HEK293 (cell line): ENCODE results near the gene NYAP2.

Experiments
- CTCF ChIA-PET: fragments of 350-600 bp; formaldehyde crosslinking; extraction: SDS; loops from one replicate; lab custom pipeline; 2021; ENCODE audit warnings: antibody characterized with exemption; lab: Yijun Ruan, JAX
- POLR2A ChIA-PET: fragments of 300-600 bp; formaldehyde crosslinking; extraction: SDS; loops from one replicate; lab custom pipeline; 2020; ENCODE audit warnings: antibody characterized with exemption, inconsistent platforms; lab: Yijun Ruan, JAX
- H3K27ac ChIP-seq: fragments of 200-500 bp; sonication (Bioruptor generic); 2 replicates; pipeline ENCODE4 v1.5.1; 2014; ENCODE audit warnings: low read depth, low read length, control low read depth, inconsistent platforms; ENCODE audit errors: extremely low read depth
- H3K36me3 ChIP-seq, 2 experiments: fragments of 200-500 bp in 1 of 2; sonication (Bioruptor generic) in 1 of 2; 1 replicate in 1 of 2; 2 replicates in 1 of 2; pipeline ENCODE4 v1.5.1; 2014 to 2017; ENCODE audit warnings: inconsistent platforms in 2 of 2, low read length in 2 of 2; ENCODE audit not compliant: control insufficient read depth in 2 of 2, insufficient read depth in 1 of 2
- H3K4me1 ChIP-seq: fragments of 200-500 bp; sonication (Bioruptor generic); 2 replicates; pipeline ENCODE4 v1.5.1; 2014; ENCODE audit warnings: mild to moderate bottlenecking, low read length, inconsistent platforms; ENCODE audit not compliant: control insufficient read depth, insufficient read depth
- H3K4me3 ChIP-seq: 2 replicates; pipeline ENCODE4 v1.5.1; 2011; ENCODE audit warnings: low read depth, mild to moderate bottlenecking, control low read depth, low read length, moderate library complexity
- H3K9me3 ChIP-seq: fragments of 200-500 bp; sonication (Bioruptor generic); 2 replicates; pipeline ENCODE4 v1.5.1; 2014; ENCODE audit warnings: low read depth, low read length, inconsistent platforms; ENCODE audit not compliant: control insufficient read depth, insufficient read depth
- BCL11A ChIP-seq: fragments of 450-650 bp; formaldehyde crosslinking; IDR thresholded peaks from 2 replicates; pipeline ENCODE4 v1.5.1; 2016; ENCODE audit warnings: low read depth, missing biosample characterization, missing genetic modification characterization
- GLI2 ChIP-seq: fragments of 450-650 bp; formaldehyde crosslinking; IDR thresholded peaks from 2 replicates; pipeline ENCODE4; 2017; ENCODE audit warnings: missing biosample characterization, missing genetic modification characterization, low read depth, borderline replicate concordance
- KLF1 ChIP-seq: fragments of 450-650 bp; formaldehyde crosslinking; IDR thresholded peaks from 2 replicates; pipeline ENCODE4 v1.5.1; 2016; ENCODE audit warnings: missing biosample characterization, missing genetic modification characterization
- PRDM1 ChIP-seq: fragments of 450-650 bp; formaldehyde crosslinking; IDR thresholded peaks from 2 replicates; pipeline ENCODE4; 2016; ENCODE audit warnings: missing biosample characterization, missing genetic modification characterization
- RBAK ChIP-seq: fragments of 450-650 bp; formaldehyde crosslinking; IDR thresholded peaks from 2 replicates; pipeline ENCODE4 v1.5.1; 2016; ENCODE audit warnings: missing biosample characterization, missing genetic modification characterization
- ZBTB17 ChIP-seq: fragments of 450-650 bp; formaldehyde crosslinking; IDR thresholded peaks from 2 replicates; pipeline ENCODE4 v1.5.1; 2016; ENCODE audit warnings: missing biosample characterization, missing genetic modification characterization
- ZBTB20 ChIP-seq: fragments of 450-650 bp; formaldehyde crosslinking; IDR thresholded peaks from 2 replicates; pipeline ENCODE4 v1.5.1; 2016; ENCODE audit warnings: missing biosample characterization, missing genetic modification characterization
- ZFHX2 ChIP-seq: fragments of 450-650 bp; formaldehyde crosslinking; conservative IDR thresholded peaks from 2 replicates; pipeline ENCODE4 v1.5.1; 2016; ENCODE audit warnings: missing biosample characterization, missing genetic modification characterization
- ZNF155 ChIP-seq: fragments of 450-650 bp; formaldehyde crosslinking; IDR thresholded peaks from 2 replicates; pipeline ENCODE4 v1.5.1; 2016; ENCODE audit warnings: missing biosample characterization, missing genetic modification characterization
- ZNF184 ChIP-seq: fragments of 450-650 bp; IDR thresholded peaks from 2 replicates; pipeline ENCODE4 v1.5.1; 2018; ENCODE audit warnings: missing biosample characterization, mild to moderate bottlenecking, missing genetic modification characterization
- ZNF544 ChIP-seq: fragments of 450-650 bp; formaldehyde crosslinking; IDR thresholded peaks from 2 replicates; pipeline ENCODE4 v1.5.0; 2017; ENCODE audit warnings: missing biosample characterization, missing genetic modification characterization
- ZNF549 ChIP-seq: fragments of 450-650 bp; IDR thresholded peaks from 2 replicates; pipeline ENCODE4 v1.5.1; 2018; ENCODE audit warnings: missing biosample characterization, missing genetic modification characterization, mild to moderate bottlenecking, inconsistent platforms, moderate library complexity
- ZNF555 ChIP-seq: fragments of 450-650 bp; formaldehyde crosslinking; conservative IDR thresholded peaks from 2 replicates; pipeline ENCODE4 v1.5.1; 2017; ENCODE audit warnings: missing biosample characterization, mild to moderate bottlenecking, missing genetic modification characterization, inconsistent platforms
- ZNF621 ChIP-seq: fragments of 450-650 bp; formaldehyde crosslinking; IDR thresholded peaks from 2 replicates; pipeline ENCODE4 v1.5.1; 2017; ENCODE audit warnings: missing biosample characterization, missing genetic modification characterization
- ZNF660 ChIP-seq: fragments of 450-650 bp; IDR thresholded peaks from 2 replicates; pipeline ENCODE4 v1.5.1; 2018; ENCODE audit warnings: missing biosample characterization, mild to moderate bottlenecking, missing genetic modification characterization
- ZNF843 ChIP-seq: fragments of 450-650 bp; formaldehyde crosslinking; IDR thresholded peaks from 2 replicates; pipeline ENCODE4 v1.5.1; 2016; ENCODE audit warnings: missing biosample characterization, missing genetic modification characterization
- TF ChIP-seq, protein P1 (sequence below): fragments of 450-650 bp; formaldehyde crosslinking; IDR thresholded peaks from 2 replicates; pipeline ENCODE4 v1.5.1; 2016; ENCODE audit warnings: missing biosample characterization, missing genetic modification characterization
- TF ChIP-seq, protein P2 (sequence below): fragments of 450-650 bp; formaldehyde crosslinking; IDR thresholded peaks from 2 replicates; pipeline ENCODE4 v1.5.1; 2016; ENCODE audit warnings: missing biosample characterization, missing genetic modification characterization, borderline replicate concordance
- TF ChIP-seq, protein P3 (sequence below): sonication (generic); formaldehyde crosslinking; IDR thresholded peaks from 2 replicates; pipeline ENCODE4 v1.8.1; 2022; ENCODE audit warnings: mild to moderate bottlenecking, moderate library complexity, missing genetic modification reagents

Gene NYAP2

DNA sequence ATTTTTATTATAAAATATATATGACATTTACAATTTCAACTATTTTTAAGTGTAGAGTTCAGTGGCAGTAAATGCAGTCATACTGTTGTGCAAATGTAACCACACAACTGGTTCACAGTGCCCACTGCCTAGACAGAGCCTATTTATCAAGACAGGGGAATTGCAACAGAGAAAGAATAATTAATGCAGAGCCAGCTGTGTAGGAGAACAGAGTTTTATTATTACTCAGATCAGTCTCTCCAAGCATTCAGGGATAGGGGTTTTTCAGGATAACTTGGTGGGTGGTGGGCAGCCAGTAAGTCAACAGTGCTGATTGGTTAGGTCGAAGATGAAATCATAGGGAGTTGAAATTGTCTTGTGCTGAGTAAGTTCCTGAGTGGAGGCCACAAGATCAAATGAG lies 200.3 kb downstream of the NYAP2 start (continued):
- TF ChIP-seq, protein P1, sequence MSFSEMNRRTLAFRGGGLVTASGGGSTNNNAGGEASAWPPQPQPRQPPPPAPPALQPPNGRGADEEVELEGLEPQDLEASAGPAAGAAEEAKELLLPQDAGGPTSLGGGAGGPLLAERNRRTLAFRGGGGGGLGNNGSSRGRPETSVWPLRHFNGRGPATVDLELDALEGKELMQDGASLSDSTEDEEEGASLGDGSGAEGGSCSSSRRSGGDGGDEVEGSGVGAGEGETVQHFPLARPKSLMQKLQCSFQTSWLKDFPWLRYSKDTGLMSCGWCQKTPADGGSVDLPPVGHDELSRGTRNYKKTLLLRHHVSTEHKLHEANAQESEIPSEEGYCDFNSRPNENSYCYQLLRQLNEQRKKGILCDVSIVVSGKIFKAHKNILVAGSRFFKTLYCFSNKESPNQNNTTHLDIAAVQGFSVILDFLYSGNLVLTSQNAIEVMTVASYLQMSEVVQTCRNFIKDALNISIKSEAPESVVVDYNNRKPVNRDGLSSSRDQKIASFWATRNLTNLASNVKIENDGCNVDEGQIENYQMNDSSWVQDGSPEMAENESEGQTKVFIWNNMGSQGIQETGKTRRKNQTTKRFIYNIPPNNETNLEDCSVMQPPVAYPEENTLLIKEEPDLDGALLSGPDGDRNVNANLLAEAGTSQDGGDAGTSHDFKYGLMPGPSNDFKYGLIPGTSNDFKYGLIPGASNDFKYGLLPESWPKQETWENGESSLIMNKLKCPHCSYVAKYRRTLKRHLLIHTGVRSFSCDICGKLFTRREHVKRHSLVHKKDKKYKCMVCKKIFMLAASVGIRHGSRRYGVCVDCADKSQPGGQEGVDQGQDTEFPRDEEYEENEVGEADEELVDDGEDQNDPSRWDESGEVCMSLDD (tag by site-specific recombination): no peak
- TF ChIP-seq BCL11A (tag by site-specific recombination): no peak
- TF ChIP-seq ZNF549: no peak
- TF ChIP-seq ZNF843: no peak
- no peak for TF ChIP-seq ZNF184 (tag by site-specific recombination)
- no peak for TF ChIP-seq ZNF555 (tag by site-specific recombination)
- no peak for TF ChIP-seq ZNF621 (tag by site-specific recombination)

DNA sequence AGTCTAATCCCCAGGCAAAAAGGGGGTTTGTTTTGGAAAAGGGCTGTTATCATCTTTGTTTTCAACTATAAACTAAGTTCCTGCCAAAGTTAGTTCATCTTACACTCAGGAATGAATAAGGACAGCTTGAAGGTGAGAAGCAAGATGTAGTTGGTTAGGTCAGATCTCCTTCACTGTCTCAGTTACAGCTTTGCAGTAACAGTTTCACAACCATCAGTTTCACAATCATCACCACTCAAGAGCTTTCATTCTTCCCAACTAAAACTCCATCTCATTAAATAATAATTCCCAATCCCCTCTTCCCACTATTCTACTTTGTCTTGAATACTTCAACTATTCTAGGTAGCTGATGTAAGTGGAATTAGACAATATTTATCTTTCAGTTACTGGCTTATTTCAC lies 200.9 kb downstream of the NYAP2 start:
- Histone ChIP-seq H3K36me3 (no peaks in the 10 kb centered on the region), H3K4me3 (no peak overlapping the region), H3K4me1 (no peaks in the 10 kb centered on the region), H3K27ac (no peak overlapping the region), H3K9me3 (no peaks in the 10 kb centered on the region)
- no peak for TF ChIP-seq ZNF544 (tag by site-specific recombination)
- POLR2A ChIA-PET: no interaction called here
- CTCF ChIA-PET: no interaction called here

DNA sequence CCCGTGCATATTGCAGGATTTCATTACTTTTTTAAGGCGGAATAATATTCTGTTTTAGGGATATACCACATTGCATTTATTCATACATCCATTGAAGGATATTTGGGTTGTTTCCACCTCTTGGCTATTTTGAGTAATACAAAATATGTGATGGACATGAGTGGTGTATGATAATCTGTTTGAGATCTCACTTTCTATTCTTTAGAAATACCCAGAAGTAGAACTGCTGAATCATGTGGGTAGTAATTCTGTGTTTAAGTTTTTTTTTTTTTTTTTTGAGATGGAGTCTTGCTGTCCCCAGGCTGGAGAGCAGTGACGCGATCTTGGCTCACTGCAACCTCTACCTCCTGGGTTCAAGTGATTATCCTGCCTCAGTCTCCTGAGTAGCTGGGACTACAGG lies 201.4 kb downstream of the NYAP2 start:
- ChIA-PET CTCF (no interaction called here), POLR2A (no interaction called here)

More for the DNA sequence above, 201.4 kb downstream of the NYAP2 start:
- no peaks in the 10 kb centered on the region for H3K9me3 ChIP-seq
- no peak overlapping the region for H3K27ac ChIP-seq
- H3K36me3 ChIP-seq: no peaks in the 10 kb centered on the region
- TF ChIP-seq KLF1 (tag by site-specific recombination) (no peak), ZBTB20 (no peak), RBAK (tag by site-specific recombination) (no peak), ZNF155 (no peak), GLI2 (tag by site-specific recombination) (no peak), ZNF660 (tag by site-specific recombination) (no peak), ZFHX2 (no peak), ZBTB17 (tag by site-specific recombination) (no peak), PRDM1 (no peak)
- TF ChIP-seq, protein P2, sequence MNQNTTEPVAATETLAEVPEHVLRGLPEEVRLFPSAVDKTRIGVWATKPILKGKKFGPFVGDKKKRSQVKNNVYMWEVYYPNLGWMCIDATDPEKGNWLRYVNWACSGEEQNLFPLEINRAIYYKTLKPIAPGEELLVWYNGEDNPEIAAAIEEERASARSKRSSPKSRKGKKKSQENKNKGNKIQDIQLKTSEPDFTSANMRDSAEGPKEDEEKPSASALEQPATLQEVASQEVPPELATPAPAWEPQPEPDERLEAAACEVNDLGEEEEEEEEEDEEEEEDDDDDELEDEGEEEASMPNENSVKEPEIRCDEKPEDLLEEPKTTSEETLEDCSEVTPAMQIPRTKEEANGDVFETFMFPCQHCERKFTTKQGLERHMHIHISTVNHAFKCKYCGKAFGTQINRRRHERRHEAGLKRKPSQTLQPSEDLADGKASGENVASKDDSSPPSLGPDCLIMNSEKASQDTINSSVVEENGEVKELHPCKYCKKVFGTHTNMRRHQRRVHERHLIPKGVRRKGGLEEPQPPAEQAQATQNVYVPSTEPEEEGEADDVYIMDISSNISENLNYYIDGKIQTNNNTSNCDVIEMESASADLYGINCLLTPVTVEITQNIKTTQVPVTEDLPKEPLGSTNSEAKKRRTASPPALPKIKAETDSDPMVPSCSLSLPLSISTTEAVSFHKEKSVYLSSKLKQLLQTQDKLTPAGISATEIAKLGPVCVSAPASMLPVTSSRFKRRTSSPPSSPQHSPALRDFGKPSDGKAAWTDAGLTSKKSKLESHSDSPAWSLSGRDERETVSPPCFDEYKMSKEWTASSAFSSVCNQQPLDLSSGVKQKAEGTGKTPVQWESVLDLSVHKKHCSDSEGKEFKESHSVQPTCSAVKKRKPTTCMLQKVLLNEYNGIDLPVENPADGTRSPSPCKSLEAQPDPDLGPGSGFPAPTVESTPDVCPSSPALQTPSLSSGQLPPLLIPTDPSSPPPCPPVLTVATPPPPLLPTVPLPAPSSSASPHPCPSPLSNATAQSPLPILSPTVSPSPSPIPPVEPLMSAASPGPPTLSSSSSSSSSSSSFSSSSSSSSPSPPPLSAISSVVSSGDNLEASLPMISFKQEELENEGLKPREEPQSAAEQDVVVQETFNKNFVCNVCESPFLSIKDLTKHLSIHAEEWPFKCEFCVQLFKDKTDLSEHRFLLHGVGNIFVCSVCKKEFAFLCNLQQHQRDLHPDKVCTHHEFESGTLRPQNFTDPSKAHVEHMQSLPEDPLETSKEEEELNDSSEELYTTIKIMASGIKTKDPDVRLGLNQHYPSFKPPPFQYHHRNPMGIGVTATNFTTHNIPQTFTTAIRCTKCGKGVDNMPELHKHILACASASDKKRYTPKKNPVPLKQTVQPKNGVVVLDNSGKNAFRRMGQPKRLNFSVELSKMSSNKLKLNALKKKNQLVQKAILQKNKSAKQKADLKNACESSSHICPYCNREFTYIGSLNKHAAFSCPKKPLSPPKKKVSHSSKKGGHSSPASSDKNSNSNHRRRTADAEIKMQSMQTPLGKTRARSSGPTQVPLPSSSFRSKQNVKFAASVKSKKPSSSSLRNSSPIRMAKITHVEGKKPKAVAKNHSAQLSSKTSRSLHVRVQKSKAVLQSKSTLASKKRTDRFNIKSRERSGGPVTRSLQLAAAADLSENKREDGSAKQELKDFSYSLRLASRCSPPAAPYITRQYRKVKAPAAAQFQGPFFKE (tag by site-specific recombination): no peak
- TF ChIP-seq, protein P3, sequence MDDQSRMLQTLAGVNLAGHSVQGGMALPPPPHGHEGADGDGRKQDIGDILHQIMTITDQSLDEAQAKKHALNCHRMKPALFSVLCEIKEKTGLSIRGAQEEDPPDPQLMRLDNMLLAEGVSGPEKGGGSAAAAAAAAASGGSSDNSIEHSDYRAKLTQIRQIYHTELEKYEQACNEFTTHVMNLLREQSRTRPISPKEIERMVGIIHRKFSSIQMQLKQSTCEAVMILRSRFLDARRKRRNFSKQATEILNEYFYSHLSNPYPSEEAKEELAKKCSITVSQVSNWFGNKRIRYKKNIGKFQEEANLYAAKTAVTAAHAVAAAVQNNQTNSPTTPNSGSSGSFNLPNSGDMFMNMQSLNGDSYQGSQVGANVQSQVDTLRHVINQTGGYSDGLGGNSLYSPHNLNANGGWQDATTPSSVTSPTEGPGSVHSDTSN: no peak
- H3K4me1 ChIP-seq: no peaks in the 10 kb centered on the region
- H3K4me3 ChIP-seq: no peak overlapping the region
